Esophagus muscularis mucosa (tissue), 4 donors: ENCODE measurements around the gene ADAMTSL5. TPM values are rescaled to one million over a fixed set of nuclear protein-coding genes. Genes with fewer than 3 reads are reported as not detected.

Source experiments
- DNase-seq: peaks from one replicate; pipeline ENCODE4 v3.0.0-alpha.2; 2017; ENCODE audit errors: extremely low spot score
- H3K27ac ChIP-seq, 4 donors: fragments of 200-600 bp; sonication (generic); replicated peaks in 1 of 4; 1 replicate in 3 of 4; 2 replicates in 1 of 4; pipeline ENCODE4 v1.5.1; 2016 to 2019; ENCODE audit warnings: mild to moderate bottlenecking in 1 of 4
- H3K27me3 ChIP-seq, 4 donors: fragments of 200-600 bp; sonication (generic); one replicate each; pipeline versions ENCODE4 v1.5.1 to v1.6.0; 2016 to 2019
- H3K36me3 ChIP-seq, 4 donors: fragments of 200-600 bp; sonication (generic); one replicate each; pipeline ENCODE4 v1.5.1; 2016 to 2019
- H3K4me1 ChIP-seq, 4 donors: fragments of 200-600 bp; sonication (generic); one replicate each; pipeline ENCODE4 v1.5.1; 2016 to 2019
- H3K4me3 ChIP-seq, 4 donors: fragments of 200-600 bp; sonication (generic); 1 replicate in 2 of 4; 2 replicates in 2 of 4; pipeline ENCODE4 v1.5.1; 2016 to 2019; ENCODE audit warnings: mild to moderate bottlenecking in 4 of 4, moderate library complexity in 1 of 4
- H3K9me3 ChIP-seq, 4 donors: fragments of 200-600 bp; sonication (generic); 1 replicate in 3 of 4; 2 replicates in 1 of 4; pipeline ENCODE4 v1.5.1; 2016 to 2019
- EP300 ChIP-seq: sonication (generic); formaldehyde crosslinking; IDR thresholded peaks from one replicate; pipeline ENCODE4 v1.6.1; 2017; ENCODE audit warnings: antibody characterized with exemption
- POLR2A ChIP-seq: fragments of 450-650 bp; IDR thresholded peaks from one replicate; pipeline ENCODE4 v1.6.1; 2017; ENCODE audit warnings: antibody characterized with exemption, moderate library complexity, mild to moderate bottlenecking, low read depth
- POLR2AphosphoS5 ChIP-seq, 2 donors: sonication (generic); formaldehyde crosslinking; IDR thresholded peaks; one replicate each; pipeline ENCODE4 v1.6.1; 2017; ENCODE audit warnings: antibody characterized with exemption in 2 of 2
- WGBS: methylation state at CpG from one replicate; pipeline ENCODE4 v1.1.5; 2018; 5-methylcytosine and 5-hydroxymethylcytosine counted together
- intact Hi-C: fragments of 100-400 bp; cut with DNase I; formaldehyde crosslinking; loops from one replicate; pipeline ENCODE4 v1.15.1; 2023
- total RNA-seq, 4 donors: library from RNA; depleted of rRNA; stranded (reverse); fragments of >200 nt; gene quantifications; one replicate each; pipeline versions ENCODE4 v1.1.0 to v1.2.1, GENCODE V29; 2016
- TF ChIP-seq, protein P1 (sequence below), 3 experiments: fragments of 200-600 bp in 2 of 3; fragments of 450-650 bp in 1 of 3; sonication (generic) in 2 of 3; IDR thresholded peaks; one replicate each; pipeline ENCODE4 v1.5.1; 2017 to 2019; ENCODE audit warnings: antibody characterized with exemption in 3 of 3, mild to moderate bottlenecking in 2 of 3, moderate library complexity in 1 of 3

Gene ADAMTSL5
- total RNA-seq, 4 donors from 2014 or later = 3.9 to 5.9 (median 4.7) TPM

DNA sequence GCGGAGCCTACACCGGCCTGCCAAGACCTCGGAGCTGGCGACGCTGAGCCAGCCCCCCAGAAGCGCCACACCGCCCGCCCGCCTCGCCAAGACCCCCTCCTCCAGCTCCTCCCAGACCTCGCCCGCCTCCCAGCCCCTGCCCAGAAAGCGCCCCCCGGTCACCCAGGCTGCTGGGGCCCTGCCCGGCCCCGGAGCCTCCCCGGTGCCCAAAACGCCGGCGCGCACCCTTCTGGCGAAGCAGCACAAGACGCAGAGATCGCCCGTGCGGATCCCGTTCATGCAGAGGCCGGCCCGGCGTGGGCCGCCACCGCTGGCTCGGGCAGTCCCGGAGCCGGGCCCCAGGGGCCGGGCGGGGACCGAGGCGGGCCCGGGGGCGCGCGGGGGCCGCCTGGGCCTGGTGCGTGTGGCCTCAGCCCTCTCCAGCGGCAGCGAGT, 44.0 kb downstream of the ADAMTSL5 start:
- Histone ChIP-seq H3K4me1 (peaks cover 54 to 89% (median 82%) of the 10 kb centered on the region in 4 donors), H3K4me3 (peak overlapping the region; percentile 46 to 59 (median 49)), H3K9me3 (no peaks in the 10 kb centered on the region), H3K36me3 (peaks cover 0 to 3% (median 0%) of the 10 kb centered on the region in 4 donors), H3K27me3 (peaks cover 32 to 98% (median 71%) of the 10 kb centered on the region in 4 donors), H3K27ac (no peak overlapping the region)
- no peak for DNase-seq
- intact Hi-C loops = no loop called here
- WGBS = 4% methylated on average over 9 of the region's 47 CpGs
- TF ChIP-seq, protein P1, sequence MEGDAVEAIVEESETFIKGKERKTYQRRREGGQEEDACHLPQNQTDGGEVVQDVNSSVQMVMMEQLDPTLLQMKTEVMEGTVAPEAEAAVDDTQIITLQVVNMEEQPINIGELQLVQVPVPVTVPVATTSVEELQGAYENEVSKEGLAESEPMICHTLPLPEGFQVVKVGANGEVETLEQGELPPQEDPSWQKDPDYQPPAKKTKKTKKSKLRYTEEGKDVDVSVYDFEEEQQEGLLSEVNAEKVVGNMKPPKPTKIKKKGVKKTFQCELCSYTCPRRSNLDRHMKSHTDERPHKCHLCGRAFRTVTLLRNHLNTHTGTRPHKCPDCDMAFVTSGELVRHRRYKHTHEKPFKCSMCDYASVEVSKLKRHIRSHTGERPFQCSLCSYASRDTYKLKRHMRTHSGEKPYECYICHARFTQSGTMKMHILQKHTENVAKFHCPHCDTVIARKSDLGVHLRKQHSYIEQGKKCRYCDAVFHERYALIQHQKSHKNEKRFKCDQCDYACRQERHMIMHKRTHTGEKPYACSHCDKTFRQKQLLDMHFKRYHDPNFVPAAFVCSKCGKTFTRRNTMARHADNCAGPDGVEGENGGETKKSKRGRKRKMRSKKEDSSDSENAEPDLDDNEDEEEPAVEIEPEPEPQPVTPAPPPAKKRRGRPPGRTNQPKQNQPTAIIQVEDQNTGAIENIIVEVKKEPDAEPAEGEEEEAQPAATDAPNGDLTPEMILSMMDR (IDR thresholded peaks at IDR 0.05) = no peak
- TF ChIP-seq EP300 = no peak
- no peak for TF ChIP-seq POLR2A
- no peak for TF ChIP-seq POLR2AphosphoS5 (IDR thresholded peaks at IDR 0.05)

DNA sequence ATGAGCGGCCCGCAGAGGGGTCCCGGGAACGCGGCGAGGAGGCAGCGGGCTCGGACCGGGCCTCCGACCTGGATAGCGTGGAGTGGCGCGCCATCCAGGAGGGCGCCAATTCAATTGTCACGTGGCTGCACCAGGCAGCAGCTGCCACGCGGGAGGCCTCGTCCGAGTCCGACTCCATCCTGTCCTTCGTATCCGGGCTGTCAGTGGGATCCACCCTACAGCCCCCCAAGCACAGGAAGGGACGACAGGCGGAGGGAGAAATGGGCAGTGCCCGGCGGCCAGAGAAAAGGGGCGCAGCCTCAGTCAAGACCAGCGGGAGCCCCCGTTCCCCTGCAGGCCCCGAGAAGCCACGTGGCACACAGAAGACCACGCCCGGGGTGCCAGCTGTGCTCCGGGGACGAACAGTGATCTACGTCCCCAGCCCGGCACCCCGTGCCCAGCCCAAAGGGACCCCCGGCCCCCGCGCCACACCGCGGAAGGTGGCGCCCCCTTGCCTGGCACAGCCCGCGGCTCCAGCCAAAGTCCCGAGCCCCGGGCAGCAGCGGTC, 44.5 kb downstream of the ADAMTSL5 start:
- Histone ChIP-seq H3K4me1 (peaks cover 54 to 84% (median 78%) of the 10 kb centered on the region in 4 donors), H3K27ac (no peak overlapping the region), H3K27me3 (peaks cover 32 to 96% (median 69%) of the 10 kb centered on the region in 4 donors), H3K4me3 (peak overlapping the region; percentile 46 to 59 (median 49)), H3K9me3 (no peaks in the 10 kb centered on the region), H3K36me3 (peaks cover 0 to 2% (median 0%) of the 10 kb centered on the region in 4 donors)
- no peak for DNase-seq
- TF ChIP-seq POLR2AphosphoS5 (IDR thresholded peaks at IDR 0.05) (no peak), POLR2A (no peak), EP300 (no peak)
- TF ChIP-seq, protein P1 (IDR thresholded peaks at IDR 0.05) = no peak
- 11% methylated on average over 8 of the region's 49 CpGs for WGBS
- intact Hi-C loops = no loop called here

DNA sequence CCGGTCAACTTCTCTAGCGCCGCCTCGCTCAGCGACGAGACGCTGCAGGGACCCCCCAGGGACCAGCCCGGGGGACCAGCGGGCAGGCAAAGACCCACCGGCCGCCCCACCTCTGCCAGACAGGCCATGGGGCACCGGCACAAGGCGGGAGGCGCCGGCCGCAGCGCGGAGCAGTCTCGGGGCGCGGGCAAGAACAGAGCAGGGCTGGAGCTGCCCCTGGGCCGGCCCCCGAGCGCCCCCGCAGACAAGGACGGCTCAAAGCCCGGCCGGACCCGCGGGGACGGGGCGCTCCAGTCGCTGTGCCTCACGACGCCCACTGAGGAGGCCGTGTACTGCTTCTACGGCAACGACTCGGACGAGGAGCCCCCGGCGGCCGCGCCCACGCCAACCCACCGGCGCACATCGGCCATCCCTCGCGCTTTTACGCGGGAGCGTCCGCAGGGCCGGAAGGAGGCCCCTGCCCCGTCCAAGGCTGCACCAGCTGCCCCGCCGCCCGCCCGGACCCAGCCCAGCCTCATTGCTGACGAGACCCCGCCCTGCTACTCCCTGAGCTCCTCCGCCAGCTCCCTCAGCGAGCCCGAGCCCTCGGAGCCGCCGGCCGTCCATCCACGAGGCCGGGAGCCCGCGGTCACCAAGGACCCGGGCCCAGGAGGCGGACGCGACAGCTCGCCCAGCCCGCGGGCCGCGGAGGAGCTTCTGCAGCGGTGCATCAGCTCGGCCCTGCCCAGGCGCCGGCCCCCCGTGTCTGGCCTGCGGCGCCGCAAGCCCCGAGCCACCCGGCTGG, 45.1 kb downstream of the ADAMTSL5 start:
- intact Hi-C loops = no loop called here
- no peak overlapping the region for H3K27ac ChIP-seq
- TF ChIP-seq POLR2A (no peak), EP300 (no peak), POLR2AphosphoS5 (IDR thresholded peaks at IDR 0.05) (no peak)
- TF ChIP-seq, protein P1 (IDR thresholded peaks at IDR 0.05) = no peak
- WGBS = no CpG with 5 or more reads among the region's 92 CpGs
- H3K4me1 ChIP-seq = peaks cover 51 to 78% (median 72%) of the 10 kb centered on the region in 4 donors
- no peak for DNase-seq
- peaks cover 32 to 95% (median 64%) of the 10 kb centered on the region in 4 donors for H3K27me3 ChIP-seq
- no peaks in the 10 kb centered on the region for H3K9me3 ChIP-seq
- H3K36me3 ChIP-seq = peaks cover 0 to 2% (median 0%) of the 10 kb centered on the region in 4 donors
- peak overlapping the region in 3 of 4 donors; percentile 49 to 59 (median 49) for H3K4me3 ChIP-seq

DNA sequence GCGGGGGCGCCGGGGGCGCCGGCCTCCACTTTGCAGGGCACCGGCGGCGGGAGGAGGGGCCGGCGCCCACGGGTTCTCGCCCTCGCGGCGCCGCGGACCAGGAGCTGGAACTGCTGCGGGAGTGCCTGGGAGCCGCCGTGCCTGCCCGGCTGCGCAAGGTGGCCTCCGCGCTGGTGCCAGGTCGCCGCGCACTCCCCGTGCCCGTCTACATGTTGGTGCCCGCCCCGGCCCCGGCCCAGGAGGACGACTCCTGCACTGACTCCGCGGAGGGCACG, 45.7 kb downstream of the ADAMTSL5 start:
- no peak for DNase-seq
- H3K27me3 ChIP-seq = peaks cover 31 to 90% (median 58%) of the 10 kb centered on the region in 4 donors
- no peak overlapping the region for H3K27ac ChIP-seq
- peaks cover 51 to 72% (median 66%) of the 10 kb centered on the region in 4 donors for H3K4me1 ChIP-seq
- peaks cover 0 to 2% (median 0%) of the 10 kb centered on the region in 4 donors for H3K36me3 ChIP-seq
- intact Hi-C loops = no loop called here
- peak overlapping the region in 2 of 4 donors; percentile 49 for H3K4me3 ChIP-seq
- TF ChIP-seq EP300 (no peak), POLR2AphosphoS5 (IDR thresholded peaks at IDR 0.05) (no peak)
- TF ChIP-seq, protein P1 (IDR thresholded peaks at IDR 0.05) = no peak
- no peaks in the 10 kb centered on the region for H3K9me3 ChIP-seq
- WGBS = no CpG with 5 or more reads among the region's 36 CpGs
